Suprapubic skin (tissue), 3 donors: Measurements from ENCODE around the gene GPX5.

Experiments used
- CTCF ChIP-seq, 2 donors: fragments of 200-600 bp in 1 of 2; fragments of 450-650 bp in 1 of 2; sonication (generic) in 1 of 2; IDR thresholded peaks; one replicate each; pipeline ENCODE4 v1.5.1; 2016 to 2019; ENCODE audit warnings: antibody characterized with exemption in 2 of 2, mild to moderate bottlenecking in 1 of 2, moderate library complexity in 1 of 2
- EP300 ChIP-seq: sonication (generic); formaldehyde crosslinking; IDR thresholded peaks from one replicate; pipeline ENCODE4 v1.6.1; 2017; ENCODE audit warnings: antibody characterized with exemption
- POLR2A ChIP-seq, 2 donors: fragments of 450-650 bp; IDR thresholded peaks; one replicate each; pipeline ENCODE4 v1.6.1; 2017; ENCODE audit warnings: antibody characterized with exemption in 2 of 2, mild to moderate bottlenecking in 2 of 2, moderate library complexity in 2 of 2

DNA sequence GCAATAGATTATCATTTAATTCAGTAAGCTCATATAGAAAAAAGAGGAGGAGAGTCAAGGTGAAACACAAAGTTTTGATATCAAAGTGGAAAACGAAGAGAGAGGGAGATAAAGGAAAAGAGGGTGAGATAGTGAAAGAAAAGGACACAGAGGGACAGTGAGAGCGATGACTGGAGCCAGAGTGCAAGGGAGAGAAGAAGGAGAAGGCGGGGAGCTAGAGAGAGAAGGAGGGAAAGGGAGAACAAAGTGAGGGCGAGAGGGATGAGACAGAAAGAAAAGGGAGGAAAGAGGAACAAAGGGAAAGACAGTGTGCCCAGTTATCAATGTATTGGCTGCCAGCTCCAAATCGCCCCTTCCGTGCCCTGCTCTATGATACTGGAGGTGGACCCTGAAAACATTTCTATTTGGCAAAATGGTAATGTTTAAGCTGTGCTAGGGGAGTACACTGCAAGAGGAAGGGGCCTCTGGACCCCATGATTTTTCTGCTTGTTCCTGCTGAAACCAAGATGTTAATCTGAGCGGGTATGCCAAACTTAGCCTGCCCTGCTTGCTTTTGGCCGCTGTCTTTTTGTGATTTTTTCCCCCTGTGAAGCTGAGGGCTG, 27.8 kb downstream of the GPX5 start:
- no peak for TF ChIP-seq CTCF (IDR thresholded peaks at IDR 0.05)
- no peak for TF ChIP-seq POLR2A (IDR thresholded peaks at IDR 0.05)
- TF ChIP-seq EP300 = no peak
